ENCODE results near the gene DAGLB. TPM values are rescaled to one million over a fixed set of nuclear protein-coding genes. Genes with fewer than 3 reads are reported as not detected.
A peak's percentile ranks its signal among the peaks of the same experiment; 100 is the strongest.
"Not testable (repeated sequence)": the region's sequence is repeated elsewhere in the genome, so short reads cannot be mapped to it uniquely, and the experiment has no call there.

The DAGLB gene
- polyA plus RNA-seq, 1 donor (not counting 4 experiments of a cell fraction or from before 2014, with no cell fraction given) = 15.5 TPM

- H3K79me2 ChIP-seq (ENCODE audit: control insufficient read depth, insufficient read depth, low read length) = peaks cover 90% of the 10 kb centered on the region
- peak overlapping the region in 1 of 3 experiments; percentile 22 for H3K4me3 ChIP-seq (ENCODE audit: control insufficient read depth in 2 of 3, extremely low read depth in 1 of 3, insufficient read depth in 2 of 3, low read depth in 1 of 3, low read length in 3 of 3)
- no peak overlapping the region for H2AFZ ChIP-seq (ENCODE audit: control insufficient read depth, low read length)
- H3K27ac ChIP-seq (ENCODE audit: control insufficient read depth, insufficient read depth, low read length) = peak overlapping the region; percentile 48
- peaks cover 63% of the 10 kb centered on the region for H3K4me1 ChIP-seq (ENCODE audit: control insufficient read depth, extremely low read depth, insufficient read depth, low read length)
- H3K36me3 ChIP-seq (ENCODE audit: control insufficient read depth in 2 of 2, extremely low read depth in 1 of 2, insufficient read depth in 2 of 2, low read length in 2 of 2) = peaks cover 2 to 23% of the 10 kb centered on the region in 2 experiments
- no peaks in the 10 kb centered on the region for H3K27me3 ChIP-seq (ENCODE audit: control insufficient read depth, extremely low read depth, insufficient read depth, low read length)
- FAIRE-seq (no peak), DNase-seq (ENCODE audit: low read depth, low spot score) (no peak)
- peaks cover 45% of the 10 kb centered on the region for H4K20me1 ChIP-seq (ENCODE audit: control insufficient read depth, extremely low read depth, insufficient read depth, low read length)
- dilution Hi-C loops (cut with MboI; ENCODE audit: extremely low pct_ligation_motif_present, low sequenced_read_pairs) = no loop called here
- peak overlapping the region; percentile 12 for H3K9ac ChIP-seq (ENCODE audit: control insufficient read depth, extremely low read depth, insufficient read depth, low read length)
- H3K4me2 ChIP-seq (ENCODE audit: control insufficient read depth, extremely low read depth, insufficient read depth, low read depth, low read length) = peak overlapping the region; percentile 39
- TF ChIP-seq CTCF (optimal IDR thresholded peaks at IDR 0.05 in 1 of 3, IDR thresholded peaks at IDR 0.05 in 1 of 3, conservative IDR thresholded peaks at IDR 0.05 in 1 of 3; ENCODE audit: extremely low read depth in 1 of 3, insufficient read depth in 2 of 3, low read length in 3 of 3) = no peak
- no peak for TF ChIP-seq EZH2 (IDR thresholded peaks at IDR 0.05; ENCODE audit: low read length)
- no peaks in the 10 kb centered on the region for H3K9me3 ChIP-seq (ENCODE audit: control insufficient read depth, low read depth, low read length)
- peaks cover 5% of the 10 kb centered on the region for H3K9me1 ChIP-seq (ENCODE audit: control insufficient read depth, extremely low read depth, insufficient read depth, low read length)
Measured at GRCh38 chr7:6382817-6383216, 64.9 kb downstream of the DAGLB start.

GRCh38 chr7:6381846-6382245 is 65.9 kb downstream of the DAGLB start:
- H2AFZ ChIP-seq (ENCODE audit: control insufficient read depth, low read length); H3K4me2 ChIP-seq (ENCODE audit: control insufficient read depth, extremely low read depth, insufficient read depth, low read depth, low read length); DNase-seq (ENCODE audit: low read depth, low spot score); H3K9me1 ChIP-seq (ENCODE audit: control insufficient read depth, extremely low read depth, insufficient read depth, low read length); H3K9ac ChIP-seq (ENCODE audit: control insufficient read depth, extremely low read depth, insufficient read depth, low read length); H3K4me3 ChIP-seq (ENCODE audit: control insufficient read depth in 2 of 3, extremely low read depth in 1 of 3, insufficient read depth in 2 of 3, low read depth in 1 of 3, low read length in 3 of 3); H3K27ac ChIP-seq (ENCODE audit: control insufficient read depth, insufficient read depth, low read length); dilution Hi-C loops (cut with MboI; ENCODE audit: extremely low pct_ligation_motif_present, low sequenced_read_pairs); FAIRE-seq; H3K9me3 ChIP-seq (ENCODE audit: control insufficient read depth, low read depth, low read length); H3K27me3 ChIP-seq (ENCODE audit: control insufficient read depth, extremely low read depth, insufficient read depth, low read length): not testable (repeated sequence)
- peaks cover 90% of the 10 kb centered on the region for H3K79me2 ChIP-seq (ENCODE audit: control insufficient read depth, insufficient read depth, low read length)
- peaks cover 4 to 21% of the 10 kb centered on the region in 2 experiments for H3K36me3 ChIP-seq (ENCODE audit: control insufficient read depth in 2 of 2, extremely low read depth in 1 of 2, insufficient read depth in 2 of 2, low read length in 2 of 2)
- peaks cover 58% of the 10 kb centered on the region for H3K4me1 ChIP-seq (ENCODE audit: control insufficient read depth, extremely low read depth, insufficient read depth, low read length)
- peaks cover 52% of the 10 kb centered on the region for H4K20me1 ChIP-seq (ENCODE audit: control insufficient read depth, extremely low read depth, insufficient read depth, low read length)
